Stimulated activated CD4-positive, alpha-beta T cell treated with anti-CD3 and anti-CD28 coated beads, Interleukin-4, amount 100 ng/mL, for 24 hours (primary cell): ENCODE data around the gene MKLN1.
"Not testable (repeated sequence)": the region's sequence is repeated elsewhere in the genome, so short reads cannot be mapped to it uniquely, and the experiment has no call there.

Experiments used
- DNase-seq: peaks from one replicate; pipeline ENCODE4 v3.0.0-alpha.2; 2020

MKLN1 gene

DNA sequence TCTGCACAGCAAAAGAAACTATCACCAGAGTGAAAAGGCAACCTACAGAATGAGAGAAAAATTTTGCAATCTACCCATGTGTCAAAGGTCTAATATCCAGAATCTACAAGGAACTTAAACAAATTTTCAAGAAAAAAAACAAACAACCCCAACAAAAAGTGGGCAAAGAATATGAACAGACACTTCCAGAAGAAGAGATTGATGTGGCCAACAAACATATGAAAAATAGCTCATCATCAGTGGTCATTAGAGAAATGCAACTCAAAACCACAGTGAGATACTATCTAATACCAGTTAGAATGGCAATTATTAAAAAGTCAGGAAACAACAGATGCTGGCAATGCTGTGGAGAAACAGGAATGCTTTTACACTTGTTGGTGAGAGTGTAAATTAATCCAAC is 7.1 kb upstream of the MKLN1 start:
- no peak for DNase-seq

DNA sequence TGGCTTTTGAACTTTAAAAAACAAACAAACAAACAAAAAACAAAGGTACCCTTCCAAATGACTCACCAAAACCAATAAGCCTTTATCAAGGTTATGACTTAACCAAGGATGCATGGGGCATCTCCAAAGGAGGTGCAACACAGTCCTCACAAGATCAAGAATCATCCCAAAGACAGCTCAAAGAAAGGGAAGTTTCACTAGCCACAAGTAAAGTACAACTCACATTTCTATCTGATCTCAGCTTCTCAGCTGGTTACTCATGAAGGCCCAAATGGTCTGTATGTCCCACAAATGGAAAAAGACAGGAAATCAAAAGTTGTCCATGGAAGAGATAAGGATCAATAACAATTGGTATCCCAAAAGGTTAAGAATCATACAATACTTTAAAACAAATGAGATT is 6.0 kb upstream of the MKLN1 start:
- no peak for DNase-seq

DNA sequence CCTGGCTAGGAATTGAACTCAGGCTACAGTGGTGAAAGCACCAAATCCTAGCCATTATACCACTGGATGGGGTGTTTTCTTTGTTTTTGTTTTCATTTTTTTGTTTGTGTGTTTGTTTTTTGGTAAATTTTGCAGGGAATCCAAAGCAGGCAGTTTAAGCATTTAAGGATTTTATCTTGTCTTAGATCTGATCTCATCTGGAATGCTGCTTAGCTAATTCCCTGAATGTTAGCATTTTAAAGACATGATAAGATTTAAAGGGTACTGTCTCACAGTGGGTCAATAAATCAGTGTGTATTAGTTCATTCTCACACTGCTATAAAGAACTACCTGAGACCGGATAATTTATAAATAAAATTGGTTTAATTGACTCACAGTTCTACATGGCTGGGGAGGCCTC is 5.6 kb upstream of the MKLN1 start:
- no peak for DNase-seq

DNA sequence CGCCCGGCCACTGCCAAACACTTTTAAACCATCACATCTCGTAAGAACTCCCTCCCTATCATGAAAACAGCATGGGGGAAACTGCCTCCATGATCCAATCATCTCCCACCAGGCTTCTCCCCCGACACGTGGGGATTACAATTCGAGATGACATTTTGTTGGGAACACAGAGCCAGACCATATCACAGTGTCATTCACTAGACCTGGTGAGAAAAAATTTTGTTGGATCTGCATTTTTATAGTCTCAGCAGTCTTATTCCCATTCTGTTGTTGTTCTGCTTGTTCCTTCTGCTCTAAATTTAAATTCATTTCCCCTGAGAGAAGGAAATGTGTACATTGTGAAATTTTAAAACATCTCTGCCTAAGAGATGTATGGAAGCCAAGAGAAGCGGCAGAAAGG is 4.8 kb upstream of the MKLN1 start:
- DNase-seq = no peak

DNA sequence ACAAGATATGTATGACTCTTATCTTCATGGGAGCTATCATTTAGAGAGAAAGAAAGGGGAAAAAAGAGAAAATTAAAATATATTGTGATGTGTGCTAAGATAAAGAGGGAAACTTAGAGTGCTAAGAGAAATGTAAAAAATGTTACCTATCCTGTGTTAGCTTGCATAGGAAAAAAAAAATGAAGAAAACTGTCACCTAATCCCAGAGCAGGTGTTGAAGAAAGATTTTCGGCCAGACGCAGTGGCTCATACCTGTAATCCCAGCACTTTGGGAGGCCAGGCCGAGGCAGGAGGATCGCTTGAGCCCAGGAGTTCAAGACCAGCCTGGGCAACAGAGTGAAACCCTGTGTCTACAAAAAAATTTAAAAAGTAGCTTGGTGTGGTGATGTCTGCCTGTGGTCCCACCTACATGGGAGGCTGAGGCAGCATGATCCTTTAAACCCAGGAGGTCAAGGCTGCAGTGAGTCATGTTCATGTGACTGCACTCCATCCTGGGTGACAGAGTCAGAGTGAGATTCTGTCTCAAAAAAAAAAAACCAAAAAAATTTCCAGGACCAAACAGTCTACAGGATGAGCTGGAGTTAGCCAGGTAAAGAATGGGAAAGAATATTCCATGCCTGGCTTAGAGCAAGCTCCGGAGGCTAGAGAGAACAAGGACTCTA is 2.4 kb upstream of the MKLN1 start:
- DNase-seq = peak; percentile 39

DNA sequence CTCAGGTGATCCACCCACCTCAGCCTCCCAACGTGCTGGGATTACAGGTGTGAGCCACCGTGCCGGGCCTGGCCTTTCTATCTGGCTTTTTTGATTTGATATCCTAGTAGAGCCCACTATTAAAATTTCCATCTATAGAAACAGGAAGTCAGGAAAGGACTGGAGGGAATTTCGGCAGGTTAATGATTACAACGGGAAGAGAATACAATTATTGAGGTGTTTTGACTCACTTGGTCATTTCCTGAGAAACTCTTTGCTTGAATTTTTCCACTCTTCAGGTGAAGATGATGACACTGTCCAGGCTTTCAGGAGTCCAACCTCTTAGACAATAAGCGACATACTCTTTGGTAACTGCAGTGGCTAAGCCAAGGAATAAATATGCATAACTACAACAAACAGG is 1.1 kb upstream of the MKLN1 start:
- no peak for DNase-seq

DNA sequence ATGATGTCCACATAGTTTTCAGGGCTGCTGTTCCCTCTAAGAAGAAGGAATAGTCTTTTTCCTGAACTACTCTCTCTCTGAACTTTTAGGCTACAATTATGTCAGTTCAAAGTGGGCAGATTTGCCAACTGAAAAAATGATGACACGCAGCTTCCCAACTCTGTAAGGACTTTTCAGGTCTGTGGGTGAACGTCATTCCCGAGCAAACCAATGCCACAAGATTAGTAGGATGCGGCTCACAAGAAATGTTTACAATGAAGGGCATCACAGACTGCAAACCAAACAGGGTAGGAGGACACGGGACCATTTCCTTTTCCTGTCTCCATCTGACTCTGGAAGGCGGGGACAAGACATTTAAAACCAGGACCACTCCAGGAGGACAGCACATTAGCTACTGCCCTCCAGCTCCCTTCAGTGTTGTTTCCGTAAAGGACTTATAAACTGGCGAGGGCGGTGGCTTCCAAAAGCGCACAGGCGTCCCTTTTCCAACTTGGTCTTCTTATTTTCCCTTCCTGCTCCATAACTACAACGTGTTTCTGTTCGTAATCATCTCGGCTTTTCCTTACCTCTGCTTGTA is 539 bp upstream of the MKLN1 start:
- peak; percentile 10 for DNase-seq

DNA sequence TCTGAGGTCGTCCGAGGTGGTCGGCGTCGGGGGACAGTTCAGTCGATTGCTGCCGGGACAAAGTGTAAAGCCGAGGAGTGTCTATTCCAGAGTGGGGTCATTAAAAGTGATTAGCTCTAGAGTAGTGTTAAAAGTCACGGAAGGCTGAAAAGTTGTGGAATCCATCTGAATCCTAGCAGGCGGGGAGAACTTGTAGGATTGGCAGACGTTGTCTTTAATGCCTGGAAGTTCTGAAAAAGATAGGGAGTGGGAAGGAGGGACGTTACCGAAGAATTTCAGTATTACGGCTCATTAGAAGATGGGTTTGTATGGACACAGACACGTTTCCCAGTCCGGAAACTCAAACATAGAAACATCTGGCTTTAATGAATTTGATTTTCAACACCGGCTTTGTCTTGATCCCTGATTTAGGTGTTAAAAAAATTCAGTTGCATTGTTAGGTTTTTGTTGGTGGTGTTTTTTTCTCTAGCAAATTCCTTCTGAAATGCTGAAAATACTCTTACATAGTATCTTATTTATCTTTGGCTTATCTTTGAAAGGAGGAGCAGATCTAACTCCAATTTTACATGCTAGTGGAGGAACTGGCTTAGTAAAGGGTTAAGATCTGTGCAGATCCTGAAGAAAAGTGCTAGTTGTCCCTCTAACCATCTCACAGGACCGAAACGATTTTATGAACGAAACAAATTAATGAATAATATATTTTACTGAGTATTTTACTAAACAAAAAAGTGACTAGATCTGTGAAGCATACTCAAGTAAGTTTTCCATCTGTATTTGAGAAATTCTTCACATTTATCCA is 900 bp downstream of the MKLN1 start:
- no peak for DNase-seq

DNA sequence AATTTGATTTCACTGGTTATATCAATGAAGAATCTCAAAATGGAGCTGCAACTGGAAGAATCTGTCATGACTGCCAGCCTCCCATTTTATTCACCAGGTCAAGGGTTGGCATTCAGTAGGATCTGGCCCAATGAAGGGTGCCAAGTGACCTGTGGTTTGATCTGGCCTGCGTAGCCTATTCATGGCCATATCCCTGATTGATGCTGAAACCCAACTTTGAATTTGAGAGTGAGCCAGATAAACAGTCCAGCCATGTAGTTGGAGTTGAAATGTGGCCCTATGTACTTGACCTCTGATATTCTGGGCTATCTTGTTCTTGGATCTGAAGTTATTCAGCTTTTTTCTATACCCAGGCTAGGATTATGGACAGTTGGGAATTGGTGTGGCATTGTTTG is 1.5 kb downstream of the MKLN1 start:
- no peak for DNase-seq

DNA sequence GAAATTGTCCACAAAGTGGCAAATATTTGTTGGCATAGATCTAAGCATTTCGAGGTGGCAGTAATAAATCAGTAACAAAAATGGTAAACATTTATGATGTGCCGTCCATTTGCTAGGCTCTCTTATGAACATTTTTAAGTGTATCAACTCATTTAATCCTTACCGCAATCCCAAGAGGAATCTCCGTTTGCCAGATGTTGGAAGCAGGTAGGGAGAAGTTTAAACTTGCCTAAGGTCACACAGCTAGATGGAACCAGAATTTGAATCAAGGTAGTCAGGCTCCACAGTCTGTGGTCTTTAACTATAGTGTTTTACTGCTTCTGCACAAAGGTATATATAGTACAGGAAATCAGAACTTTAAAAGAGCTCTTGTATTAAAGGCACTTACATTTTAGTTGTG is 2.6 kb downstream of the MKLN1 start:
- no peak for DNase-seq

DNA sequence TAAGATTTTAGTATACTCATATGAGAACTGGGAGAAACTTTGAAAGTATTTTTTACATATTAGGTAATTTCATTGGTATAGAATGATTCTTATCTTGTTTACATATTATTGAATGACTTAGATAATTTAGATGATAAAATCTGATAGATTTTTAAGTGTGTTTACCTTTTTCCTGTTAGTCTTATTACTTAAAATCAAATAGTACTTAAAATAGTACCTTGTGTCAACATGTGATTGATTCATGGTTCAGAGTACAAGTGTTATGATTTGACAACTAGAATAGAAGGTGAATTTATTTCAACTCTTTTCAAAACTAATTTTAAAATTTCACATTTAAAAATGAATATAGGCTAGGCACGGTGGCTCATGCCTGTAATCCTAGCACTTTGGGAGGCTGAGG is 4.1 kb downstream of the MKLN1 start:
- no peak for DNase-seq

DNA sequence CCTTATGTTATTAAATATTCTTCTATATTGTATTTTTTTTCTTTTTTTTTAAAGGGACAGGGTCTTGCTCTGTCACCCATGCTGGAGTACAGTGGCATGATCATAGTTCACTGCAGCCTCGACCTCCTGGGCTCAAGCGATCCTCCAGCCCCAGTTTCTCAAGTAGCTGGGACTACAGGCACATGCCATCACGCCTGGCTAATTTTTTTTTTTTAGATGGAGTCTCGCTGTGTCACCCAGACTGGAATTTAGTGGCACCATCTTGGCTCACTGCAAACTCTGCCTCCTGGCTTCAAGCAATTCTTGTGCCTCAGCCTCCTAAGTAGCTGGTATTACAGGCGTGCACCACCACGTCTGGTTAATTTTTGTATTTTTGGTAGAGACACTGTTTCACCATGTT is 5.1 kb downstream of the MKLN1 start:
- DNase-seq = not testable (repeated sequence)

DNA sequence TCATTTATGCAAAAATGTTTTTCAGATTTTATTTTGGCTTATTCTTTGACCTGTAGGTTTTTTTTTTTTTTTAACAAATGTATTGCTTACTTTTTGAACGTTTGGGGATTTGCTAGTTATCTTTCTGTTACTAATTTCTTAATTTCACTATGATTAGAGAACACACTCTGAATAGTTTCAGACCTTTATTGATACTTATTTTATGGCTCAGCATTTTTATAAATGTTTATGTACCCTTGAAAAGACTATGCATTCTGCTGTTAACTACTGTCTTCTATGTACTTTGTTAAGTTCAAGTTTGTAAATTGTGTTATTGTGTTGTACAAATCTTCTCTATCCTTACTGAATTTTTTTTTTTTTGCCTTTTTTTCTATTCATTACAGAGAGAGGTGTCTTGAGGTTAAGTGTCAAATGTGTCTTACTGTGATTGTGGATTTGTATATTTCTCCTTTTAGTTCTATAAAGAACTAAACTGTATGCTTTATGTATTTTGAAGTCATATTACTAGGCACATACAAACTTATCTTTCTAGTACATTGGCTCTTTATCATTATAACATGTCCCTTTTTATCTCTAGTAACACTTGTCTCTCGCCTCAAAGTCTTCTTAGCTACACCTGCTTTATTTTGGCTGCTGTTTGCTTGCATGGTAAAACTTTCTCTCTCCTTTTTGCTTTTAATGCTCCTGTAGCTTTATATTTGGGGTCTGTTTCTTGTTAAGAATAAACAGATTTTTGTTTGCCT is 8.1 kb downstream of the MKLN1 start:
- DNase-seq = no peak

DNA sequence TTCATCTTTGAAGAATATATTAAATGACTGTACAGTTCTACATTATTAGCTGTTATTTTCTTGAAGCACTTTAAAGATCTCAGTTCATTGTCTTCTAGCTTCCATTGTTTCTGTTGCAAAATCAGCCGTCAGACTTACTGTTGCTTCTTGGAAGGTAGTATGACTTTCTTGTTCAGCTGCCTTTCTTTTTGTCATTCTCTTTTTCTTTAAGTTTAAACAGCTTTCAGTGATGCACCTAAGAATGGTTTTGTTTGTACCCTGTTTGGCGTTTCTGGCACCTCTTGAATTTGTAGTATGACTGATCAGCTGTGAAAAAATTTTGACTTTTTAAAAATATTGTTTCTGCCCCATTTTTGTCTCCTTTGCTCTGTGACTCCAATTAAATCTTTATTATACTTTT is 9.3 kb downstream of the MKLN1 start:
- DNase-seq = no peak

DNA sequence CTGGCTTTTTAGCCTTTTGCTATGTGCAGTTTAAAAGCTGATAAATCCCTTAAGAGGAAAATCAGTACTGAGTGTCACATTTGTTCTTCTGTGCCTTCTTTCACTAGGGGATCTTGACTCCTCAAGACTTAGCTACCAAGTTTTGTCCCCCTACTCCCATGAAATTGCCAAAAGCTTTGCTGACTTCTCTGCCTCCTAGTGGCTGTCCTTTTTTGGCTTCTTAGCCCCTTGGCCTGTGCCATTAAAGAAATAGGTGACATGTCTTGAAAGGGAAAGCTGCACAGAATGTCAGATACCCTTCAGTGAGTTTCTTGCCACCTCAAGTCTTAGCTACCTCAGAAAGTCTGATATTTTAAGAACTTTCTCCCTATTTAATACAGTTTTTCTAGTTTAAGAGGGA is 10.5 kb downstream of the MKLN1 start:
- DNase-seq = no peak

DNA sequence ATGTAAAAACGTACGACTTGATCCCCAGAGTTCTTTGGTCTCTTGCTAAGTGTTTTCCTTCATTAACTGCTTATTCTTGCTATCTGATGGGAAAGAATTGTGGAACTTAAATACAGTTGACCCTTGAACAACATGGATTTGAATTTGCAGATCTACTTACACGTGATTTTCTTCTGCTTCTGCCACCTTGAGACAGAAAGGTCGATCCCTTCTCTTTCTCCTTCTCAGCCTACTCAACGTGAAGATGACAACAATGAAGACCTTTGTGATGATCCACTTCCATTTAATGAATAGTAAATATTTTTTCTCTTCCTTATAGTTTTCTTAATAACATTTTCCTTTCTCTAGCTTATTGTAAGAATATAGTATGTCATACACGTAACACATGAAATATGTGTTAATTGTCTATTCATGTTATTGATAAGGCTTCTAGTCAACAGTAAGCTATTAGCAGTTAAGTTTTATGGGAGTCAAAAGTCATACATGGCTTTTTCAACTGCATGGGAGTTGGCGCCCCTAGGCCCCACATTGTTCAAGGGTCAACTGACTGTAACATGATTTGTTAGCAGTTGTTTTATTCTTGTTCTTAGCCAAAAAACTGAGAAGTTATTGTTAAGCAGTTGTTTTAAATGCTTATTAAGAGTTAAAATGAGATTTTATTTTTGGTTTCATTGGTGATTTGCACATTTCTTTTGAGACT is 11.2 kb downstream of the MKLN1 start:
- no peak for DNase-seq

DNA sequence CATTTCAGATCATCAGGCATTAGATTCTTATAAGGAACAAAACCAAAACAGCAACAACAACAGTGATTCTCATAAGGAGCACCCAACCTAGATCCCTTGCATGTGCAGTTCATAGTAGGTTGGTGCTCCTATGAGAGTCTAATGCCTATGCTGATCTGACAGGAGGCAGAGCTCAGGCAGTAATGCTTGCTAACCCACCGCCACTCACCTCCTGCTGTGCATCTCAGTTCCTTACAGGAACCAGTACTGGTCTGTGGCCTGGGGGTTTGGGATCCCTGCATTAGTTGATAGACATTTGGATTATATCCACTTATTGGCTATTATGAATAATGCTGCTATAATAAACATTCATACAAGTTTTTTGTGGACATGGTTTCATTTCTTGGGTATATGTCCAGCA is 14.0 kb downstream of the MKLN1 start:
- DNase-seq = no peak

DNA sequence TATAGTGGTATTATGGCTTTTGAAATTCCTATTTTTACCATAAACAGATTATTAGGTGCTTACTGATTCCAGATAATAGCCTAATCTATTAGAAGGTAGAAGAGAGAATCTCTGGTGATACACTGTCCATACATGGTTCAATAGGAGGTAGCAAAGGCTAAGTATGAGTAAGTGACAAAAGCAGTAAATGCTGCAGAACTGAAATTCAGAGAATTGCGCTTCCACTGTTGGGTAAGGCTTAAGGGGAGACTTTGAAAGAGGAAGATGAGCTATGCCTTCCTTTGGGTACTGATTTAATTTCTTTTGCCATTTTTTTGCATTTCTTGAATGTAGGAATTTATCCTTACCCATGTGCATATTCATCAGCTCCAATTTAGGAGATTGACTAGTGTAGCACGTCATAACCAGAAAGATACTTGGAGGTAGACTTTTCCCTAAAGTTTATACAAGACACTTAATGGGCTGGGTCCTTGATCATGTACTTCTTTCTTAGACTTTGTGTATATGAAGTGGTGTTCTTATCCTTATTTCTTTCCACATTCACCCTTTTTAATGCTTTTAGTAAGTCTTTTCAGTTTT is 15.3 kb downstream of the MKLN1 start:
- DNase-seq = no peak

DNA sequence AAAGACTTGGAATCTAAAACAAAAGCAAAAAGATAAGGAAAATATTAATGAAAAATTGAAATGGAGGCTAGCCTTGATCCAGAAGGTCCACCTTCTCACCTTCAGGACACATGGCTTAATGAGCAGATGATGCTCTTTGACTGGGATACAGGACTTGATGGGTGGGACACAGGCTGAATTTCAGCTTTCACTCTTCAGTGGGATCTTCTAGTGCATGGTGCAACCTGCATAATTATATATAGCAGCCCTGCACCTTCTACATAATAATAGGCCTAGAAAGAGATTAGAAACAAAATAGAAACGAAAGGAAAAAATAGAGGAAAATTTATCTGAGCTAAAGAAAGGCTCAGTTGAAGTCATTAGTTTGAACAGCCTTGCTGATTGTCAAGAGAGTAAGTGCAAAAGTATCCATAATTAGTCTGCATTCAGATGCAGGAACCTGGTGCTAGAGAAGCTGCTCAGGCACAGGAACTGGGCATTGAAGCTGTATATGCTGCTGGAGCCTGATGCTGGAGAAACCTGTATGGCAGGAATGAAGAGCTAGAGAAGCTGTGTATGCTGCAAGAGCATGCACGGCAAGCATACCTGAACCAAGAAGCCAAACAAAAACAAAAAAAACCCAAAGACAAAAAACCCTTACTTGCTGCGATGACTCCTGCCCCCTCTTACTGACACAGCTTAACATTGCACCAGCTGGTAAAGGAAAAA is 19.4 kb downstream of the MKLN1 start:
- DNase-seq = no peak

DNA sequence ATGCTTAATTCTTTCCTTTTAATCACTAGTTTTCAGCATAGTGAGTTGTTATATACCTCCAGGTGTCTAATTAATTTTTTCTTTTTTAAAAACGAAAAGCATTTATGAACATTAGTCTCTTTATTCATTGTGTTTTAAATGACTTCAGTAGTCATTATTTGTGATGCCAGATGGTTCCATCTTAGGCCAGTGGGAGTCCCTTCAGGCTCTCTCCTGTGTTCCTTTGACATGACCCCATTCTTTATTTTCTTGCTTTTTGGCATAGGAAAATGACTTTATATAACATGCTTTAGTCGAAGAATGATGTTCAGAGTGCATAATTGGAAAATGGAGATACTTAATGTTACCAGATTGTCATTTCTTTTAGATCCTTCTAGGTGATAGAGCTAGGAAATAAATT is 24.4 kb downstream of the MKLN1 start:
- no peak for DNase-seq

DNA sequence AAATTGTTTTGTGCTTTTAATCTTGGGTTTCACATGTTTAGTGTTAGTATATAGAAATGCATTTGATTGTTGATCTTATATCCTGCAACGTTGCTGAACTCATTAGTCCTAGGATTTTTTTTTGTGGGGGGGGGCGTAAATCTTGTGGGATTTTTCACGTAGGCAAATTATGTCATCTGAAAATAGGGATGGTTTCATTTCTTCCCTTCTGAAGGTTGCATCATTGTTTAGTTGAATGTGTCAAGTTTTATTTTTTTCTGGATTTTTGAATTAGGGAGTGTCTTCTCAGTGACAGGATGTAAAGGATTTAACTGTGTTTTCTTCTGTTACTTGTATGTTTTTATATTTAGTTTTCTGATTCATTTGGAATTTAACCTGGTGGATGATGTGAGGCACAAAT is 26.7 kb downstream of the MKLN1 start:
- DNase-seq = no peak
